Endothelial cell of umbilical vein (primary cell): ENCODE measurements around the gene RAD51B.

ENCODE experiments used
- POLR2A ChIP-seq: IDR thresholded peaks from 2 replicates; pipeline ENCODE4 v1.6.1; 2012; ENCODE audit warnings: low read depth, mild to moderate bottlenecking, control low read depth, low read length
- POLR2AphosphoS5 ChIP-seq: IDR thresholded peaks from 2 replicates; pipeline ENCODE4 v1.6.1; 2012; ENCODE audit warnings: low read depth, mild to moderate bottlenecking, control low read depth, low read length, moderate library complexity; ENCODE audit not compliant: insufficient read depth
- TF ChIP-seq, protein P1 (sequence below), 2 donors: IDR thresholded peaks; 1 replicate in 1 of 2; 2 replicates in 1 of 2; pipeline ENCODE4 v1.5.1; 2011; ENCODE audit warnings: low read length in 2 of 2, mild to moderate bottlenecking in 2 of 2, moderate library complexity in 2 of 2, control low read depth in 1 of 2, inconsistent platforms in 1 of 2, low read depth in 1 of 2; ENCODE audit not compliant: insufficient read depth in 1 of 2; ENCODE audit errors: extremely low read depth in 1 of 2

DNA sequence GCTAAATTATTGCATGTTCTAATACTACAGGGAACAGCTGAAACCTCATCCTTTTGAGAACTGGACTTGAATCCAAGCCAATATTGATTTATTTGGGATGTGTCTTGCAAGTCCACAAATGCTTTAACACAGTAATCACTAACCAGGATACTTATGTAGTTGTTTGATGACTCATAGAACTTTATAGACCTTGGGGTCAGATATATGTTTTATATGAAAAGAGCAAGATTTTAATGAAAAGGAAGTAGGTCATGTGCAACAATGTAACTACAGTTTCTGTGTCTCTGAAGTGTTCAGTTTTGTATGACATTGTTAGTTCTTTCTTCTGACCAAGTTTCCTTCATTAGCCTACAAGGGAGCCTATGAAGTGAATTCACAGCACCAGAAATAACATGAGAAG lies 621.2 kb downstream of the RAD51B start:
- TF ChIP-seq POLR2A, result no peak
- TF ChIP-seq POLR2AphosphoS5, result no peak
- TF ChIP-seq, protein P1, sequence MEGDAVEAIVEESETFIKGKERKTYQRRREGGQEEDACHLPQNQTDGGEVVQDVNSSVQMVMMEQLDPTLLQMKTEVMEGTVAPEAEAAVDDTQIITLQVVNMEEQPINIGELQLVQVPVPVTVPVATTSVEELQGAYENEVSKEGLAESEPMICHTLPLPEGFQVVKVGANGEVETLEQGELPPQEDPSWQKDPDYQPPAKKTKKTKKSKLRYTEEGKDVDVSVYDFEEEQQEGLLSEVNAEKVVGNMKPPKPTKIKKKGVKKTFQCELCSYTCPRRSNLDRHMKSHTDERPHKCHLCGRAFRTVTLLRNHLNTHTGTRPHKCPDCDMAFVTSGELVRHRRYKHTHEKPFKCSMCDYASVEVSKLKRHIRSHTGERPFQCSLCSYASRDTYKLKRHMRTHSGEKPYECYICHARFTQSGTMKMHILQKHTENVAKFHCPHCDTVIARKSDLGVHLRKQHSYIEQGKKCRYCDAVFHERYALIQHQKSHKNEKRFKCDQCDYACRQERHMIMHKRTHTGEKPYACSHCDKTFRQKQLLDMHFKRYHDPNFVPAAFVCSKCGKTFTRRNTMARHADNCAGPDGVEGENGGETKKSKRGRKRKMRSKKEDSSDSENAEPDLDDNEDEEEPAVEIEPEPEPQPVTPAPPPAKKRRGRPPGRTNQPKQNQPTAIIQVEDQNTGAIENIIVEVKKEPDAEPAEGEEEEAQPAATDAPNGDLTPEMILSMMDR (IDR thresholded peaks at IDR 0.05; ENCODE audit: extremely low read depth in 1 of 2, insufficient read depth in 1 of 2, low read depth in 1 of 2, low read length in 2 of 2), result no peak
